Stimulated activated CD4-positive, alpha-beta T cell treated with anti-CD3 and anti-CD28 coated beads, Interleukin-1b, Interleukin-23, amount 100 ng/mL, for 24 hours (primary cell): Measurements from ENCODE around the gene TOGARAM2.

Experiments used
- DNase-seq, 4 experiments: peaks; one replicate each; pipeline ENCODE4 v3.0.0-alpha.2; 2020; ENCODE audit warnings: low read depth in 4 of 4, low spot score in 1 of 4

TOGARAM2 gene

GRCh38 chr2:28981016-28981441 is at the start of gene TOGARAM2:
TSS of gene TOGARAM2 (plus strand) at chr2:28981298. CDS start at chr2:28994835, 13,537 bp downstream.
- DNase-seq, result no peak

GRCh38 chr2:28934769-28935168 is 46.3 kb upstream of the TOGARAM2 start:
- DNase-seq, result no peak

- no peak for DNase-seq
Observed at GRCh38 chr2:28941008-28941407, 40.1 kb upstream of the TOGARAM2 start.

GRCh38 chr2:28944535-28945248 is 36.4 kb upstream of the TOGARAM2 start:
- DNase-seq, result no peak

GRCh38 chr2:28948160-28948559 is 32.9 kb upstream of the TOGARAM2 start:
- DNase-seq, result no peak

GRCh38 chr2:28949190-28949589 is 31.9 kb upstream of the TOGARAM2 start:
- DNase-seq, result no peak

- no peak for DNase-seq
Observed at GRCh38 chr2:28949617-28950305, 31.3 kb upstream of the TOGARAM2 start.

- DNase-seq, result no peak
Observed at GRCh38 chr2:28950941-28951630, 30.0 kb upstream of the TOGARAM2 start.

- no peak for DNase-seq
Observed at GRCh38 chr2:28951910-28952835, 28.9 kb upstream of the TOGARAM2 start.

- no peak for DNase-seq
Observed at GRCh38 chr2:28952836-28953211, 28.3 kb upstream of the TOGARAM2 start.

GRCh38 chr2:28955467-28955866 is 25.6 kb upstream of the TOGARAM2 start:
- DNase-seq, result no peak

GRCh38 chr2:28956415-28956826 is 24.7 kb upstream of the TOGARAM2 start:
- DNase-seq, result peak in 1 of 4 experiments; percentile 11

- DNase-seq, result no peak
Observed at GRCh38 chr2:28956890-28957289, 24.2 kb upstream of the TOGARAM2 start.

- no peak for DNase-seq
Observed at GRCh38 chr2:28958689-28959088, 22.4 kb upstream of the TOGARAM2 start.

GRCh38 chr2:28960401-28960800 is 20.7 kb upstream of the TOGARAM2 start:
- DNase-seq, result no peak

GRCh38 chr2:28962505-28962904 is 18.6 kb upstream of the TOGARAM2 start:
- no peak for DNase-seq

GRCh38 chr2:28970464-28971160 is 10.5 kb upstream of the TOGARAM2 start:
- no peak for DNase-seq

GRCh38 chr2:28972778-28973335 is 8.2 kb upstream of the TOGARAM2 start:
- no peak for DNase-seq

- DNase-seq, result no peak
Observed at GRCh38 chr2:28974252-28974651, 6.8 kb upstream of the TOGARAM2 start.

- no peak for DNase-seq
Observed at GRCh38 chr2:28975671-28976070, 5.4 kb upstream of the TOGARAM2 start.
